ENCODE measurements around the gene ARHGAP42. TPM values are rescaled to one million over a fixed set of nuclear protein-coding genes. Genes with fewer than 3 reads are reported as not detected.

ARHGAP42 gene
- total and polyA plus RNA-seq, 10 of the 15 experiments (the other 5 are each of a cell fraction or from before 2014, with no cell fraction given): 1.8 to 6.3 (median 3.2) TPM

DNA sequence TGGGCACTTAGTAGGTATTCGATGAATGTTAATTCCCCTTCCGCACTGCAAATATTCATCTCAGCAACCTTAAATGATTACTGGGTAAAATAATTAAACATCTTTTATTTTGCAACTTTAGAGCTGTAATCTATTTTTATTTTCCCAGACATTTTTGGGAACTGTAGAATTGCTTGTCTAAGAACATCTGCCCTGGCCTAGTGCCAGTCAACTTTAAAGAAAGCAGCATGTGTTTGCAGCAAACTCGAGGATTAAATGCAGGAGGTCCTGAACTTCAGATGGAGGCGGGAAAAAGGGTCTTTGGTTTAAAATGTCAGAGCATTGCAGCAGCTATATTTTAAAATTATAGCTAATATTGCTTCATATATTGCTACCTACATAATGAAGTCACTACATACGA lies 252.5 kb downstream of the ARHGAP42 start (continued):
- no peak for TF ChIP-seq RUNX3 (IDR thresholded peaks at IDR 0.05; ENCODE audit: low read length)
- TF ChIP-seq, protein P1, sequence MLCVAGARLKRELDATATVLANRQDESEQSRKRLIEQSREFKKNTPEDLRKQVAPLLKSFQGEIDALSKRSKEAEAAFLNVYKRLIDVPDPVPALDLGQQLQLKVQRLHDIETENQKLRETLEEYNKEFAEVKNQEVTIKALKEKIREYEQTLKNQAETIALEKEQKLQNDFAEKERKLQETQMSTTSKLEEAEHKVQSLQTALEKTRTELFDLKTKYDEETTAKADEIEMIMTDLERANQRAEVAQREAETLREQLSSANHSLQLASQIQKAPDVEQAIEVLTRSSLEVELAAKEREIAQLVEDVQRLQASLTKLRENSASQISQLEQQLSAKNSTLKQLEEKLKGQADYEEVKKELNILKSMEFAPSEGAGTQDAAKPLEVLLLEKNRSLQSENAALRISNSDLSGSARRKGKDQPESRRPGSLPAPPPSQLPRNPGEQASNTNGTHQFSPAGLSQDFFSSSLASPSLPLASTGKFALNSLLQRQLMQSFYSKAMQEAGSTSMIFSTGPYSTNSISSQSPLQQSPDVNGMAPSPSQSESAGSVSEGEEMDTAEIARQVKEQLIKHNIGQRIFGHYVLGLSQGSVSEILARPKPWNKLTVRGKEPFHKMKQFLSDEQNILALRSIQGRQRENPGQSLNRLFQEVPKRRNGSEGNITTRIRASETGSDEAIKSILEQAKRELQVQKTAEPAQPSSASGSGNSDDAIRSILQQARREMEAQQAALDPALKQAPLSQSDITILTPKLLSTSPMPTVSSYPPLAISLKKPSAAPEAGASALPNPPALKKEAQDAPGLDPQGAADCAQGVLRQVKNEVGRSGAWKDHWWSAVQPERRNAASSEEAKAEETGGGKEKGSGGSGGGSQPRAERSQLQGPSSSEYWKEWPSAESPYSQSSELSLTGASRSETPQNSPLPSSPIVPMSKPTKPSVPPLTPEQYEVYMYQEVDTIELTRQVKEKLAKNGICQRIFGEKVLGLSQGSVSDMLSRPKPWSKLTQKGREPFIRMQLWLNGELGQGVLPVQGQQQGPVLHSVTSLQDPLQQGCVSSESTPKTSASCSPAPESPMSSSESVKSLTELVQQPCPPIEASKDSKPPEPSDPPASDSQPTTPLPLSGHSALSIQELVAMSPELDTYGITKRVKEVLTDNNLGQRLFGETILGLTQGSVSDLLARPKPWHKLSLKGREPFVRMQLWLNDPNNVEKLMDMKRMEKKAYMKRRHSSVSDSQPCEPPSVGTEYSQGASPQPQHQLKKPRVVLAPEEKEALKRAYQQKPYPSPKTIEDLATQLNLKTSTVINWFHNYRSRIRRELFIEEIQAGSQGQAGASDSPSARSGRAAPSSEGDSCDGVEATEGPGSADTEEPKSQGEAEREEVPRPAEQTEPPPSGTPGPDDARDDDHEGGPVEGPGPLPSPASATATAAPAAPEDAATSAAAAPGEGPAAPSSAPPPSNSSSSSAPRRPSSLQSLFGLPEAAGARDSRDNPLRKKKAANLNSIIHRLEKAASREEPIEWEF (IDR thresholded peaks at IDR 0.05; ENCODE audit: insufficient replicate concordance, low read depth, low read length): no peak
- TF ChIP-seq RBBP5 (conservative IDR thresholded peaks at IDR 0.05): no peak
- TF ChIP-seq JUND (IDR thresholded peaks at IDR 0.05; ENCODE audit: low read depth, low read length): no peak
- TF ChIP-seq NFYB (IDR thresholded peaks at IDR 0.05; ENCODE audit: insufficient read depth, low read depth, low read length): no peak
- TF ChIP-seq TCF12 (IDR thresholded peaks at IDR 0.05; ENCODE audit: low read depth, low read length): no peak

- ChIA-PET POLR2A (no interaction called here), CTCF (interaction anchor here (1.7 kb wide), 1 partner anchor 363 kb away, joined by 8 read pairs; no protein-coding TSS in a partner anchor), RAD21 (ENCODE audit: unreplicated experiment) (no interaction called here), SMC1A (ENCODE audit: uncharacterized antibody, unreplicated experiment) (interaction anchor here (1.3 kb wide), 1 partner anchor 85 kb away, joined by 3 read pairs; no protein-coding TSS in a partner anchor)
- ATAC-seq (no peak), FAIRE-seq (no peak), DNase-seq (ENCODE audit: low read depth, low spot score) (no peak)
- Histone ChIP-seq H3K4me2 (ENCODE audit: control insufficient read depth, insufficient read depth) (no peak overlapping the region), H3K79me2 (ENCODE audit: control insufficient read depth, insufficient read depth, low read length) (no peaks in the 10 kb centered on the region), H4K20me1 (ENCODE audit: control insufficient read depth, insufficient read depth) (no peaks in the 10 kb centered on the region), H2AFZ (ENCODE audit: control insufficient read depth, low read depth, low read length) (no peak overlapping the region), H3K9me3 (replicated peaks; ENCODE audit: control insufficient read depth, insufficient read depth, low read length) (no peaks in the 10 kb centered on the region), H3K4me1 (ENCODE audit: control insufficient read depth, insufficient read depth, low read length) (no peaks in the 10 kb centered on the region), H3K4me3 (no peak overlapping the region), H3K27me3 (replicated peaks in 1 of 2; ENCODE audit: control insufficient read depth in 2 of 2, insufficient read depth in 2 of 2, low read length in 1 of 2) (no peaks in the 10 kb centered on the region), H3K9ac (ENCODE audit: control insufficient read depth, insufficient read depth, low read length) (no peak overlapping the region), H3K27ac (ENCODE audit: control insufficient read depth, insufficient read depth) (no peak overlapping the region), H3K36me3 (ENCODE audit: control insufficient read depth in 2 of 2, insufficient read depth in 2 of 2, low read length in 1 of 2) (no peaks in the 10 kb centered on the region)
- TF ChIP-seq ESRRA (IDR thresholded peaks at IDR 0.05; ENCODE audit: low read length) (no peak), SREBF1 (IDR thresholded peaks at IDR 0.05; ENCODE audit: low read length) (no peak), ETV6 (conservative IDR thresholded peaks at IDR 0.05 in 1 of 2, IDR thresholded peaks at IDR 0.05 in 1 of 2; ENCODE audit: borderline replicate concordance in 1 of 2, low read depth in 1 of 2) (no peak), POU2F2 (IDR thresholded peaks at IDR 0.05; ENCODE audit: borderline replicate concordance, low read depth, low read length) (no peak), EED (IDR thresholded peaks at IDR 0.05; ENCODE audit: low read depth) (no peak), ZNF622 (IDR thresholded peaks at IDR 0.05) (no peak), CEBPZ (IDR thresholded peaks at IDR 0.05; ENCODE audit: low read depth, low read length) (no peak), BRCA1 (IDR thresholded peaks at IDR 0.05; ENCODE audit: low read depth, low read length) (no peak), IRF4 (IDR thresholded peaks at IDR 0.05; ENCODE audit: low read depth, low read length) (no peak)
- BruUV-seq (replicated peaks): no TSS peak
- in situ Hi-C loops (cut with MboI): no loop called here
- intact Hi-C loops (cut with micrococcal nuclease; ENCODE audit: unreplicated experiment): no loop called here
- 68% methylated on average over 3 of the region's 3 CpGs for WGBS (ENCODE audit: insufficient coverage, insufficient replicate concordance, low lambda C conversion rate, missing lambda C conversion rate)
Measured at GRCh38 chr11:100940111-100940510, 253.0 kb downstream of the ARHGAP42 start.

Data from GM12878 (cell line).